ENCODE results near the gene CARD10. TPM values are rescaled to one million over a fixed set of nuclear protein-coding genes. Genes with fewer than 3 reads are reported as not detected.

The CARD10 gene
- total RNA-seq, 2 experiments from 2014 or later = 0.09 to 0.18 TPM

- intact Hi-C loops (cut with micrococcal nuclease) = no loop called here
- Mint-ChIP-seq H3K4me3 (no peak overlapping the region), H3K27me3 (no peaks in the 10 kb centered on the region), H3K27ac (no peak overlapping the region), H3K36me3 (ENCODE audit: low read depth) (no peaks in the 10 kb centered on the region), H3K9me3 (no peaks in the 10 kb centered on the region), H3K4me1 (ENCODE audit: low read depth) (peaks cover 40% of the 10 kb centered on the region)
- DNase-seq (no peak), ATAC-seq (no peak)
- ChIA-PET POLR2A (no interaction called here), CTCF (interaction anchor here (0.8 to 2.5 kb wide), 7 partner anchors 14 to 187 kb away, joined by 3 to 7 read pairs (median 3); no protein-coding TSS in a partner anchor)
- TF ChIP-seq, protein P1, sequence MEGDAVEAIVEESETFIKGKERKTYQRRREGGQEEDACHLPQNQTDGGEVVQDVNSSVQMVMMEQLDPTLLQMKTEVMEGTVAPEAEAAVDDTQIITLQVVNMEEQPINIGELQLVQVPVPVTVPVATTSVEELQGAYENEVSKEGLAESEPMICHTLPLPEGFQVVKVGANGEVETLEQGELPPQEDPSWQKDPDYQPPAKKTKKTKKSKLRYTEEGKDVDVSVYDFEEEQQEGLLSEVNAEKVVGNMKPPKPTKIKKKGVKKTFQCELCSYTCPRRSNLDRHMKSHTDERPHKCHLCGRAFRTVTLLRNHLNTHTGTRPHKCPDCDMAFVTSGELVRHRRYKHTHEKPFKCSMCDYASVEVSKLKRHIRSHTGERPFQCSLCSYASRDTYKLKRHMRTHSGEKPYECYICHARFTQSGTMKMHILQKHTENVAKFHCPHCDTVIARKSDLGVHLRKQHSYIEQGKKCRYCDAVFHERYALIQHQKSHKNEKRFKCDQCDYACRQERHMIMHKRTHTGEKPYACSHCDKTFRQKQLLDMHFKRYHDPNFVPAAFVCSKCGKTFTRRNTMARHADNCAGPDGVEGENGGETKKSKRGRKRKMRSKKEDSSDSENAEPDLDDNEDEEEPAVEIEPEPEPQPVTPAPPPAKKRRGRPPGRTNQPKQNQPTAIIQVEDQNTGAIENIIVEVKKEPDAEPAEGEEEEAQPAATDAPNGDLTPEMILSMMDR (IDR thresholded peaks at IDR 0.05) = no peak
Observed at GRCh38 chr22:37491559-37492427, 27.4 kb downstream of the CARD10 start.

DNA sequence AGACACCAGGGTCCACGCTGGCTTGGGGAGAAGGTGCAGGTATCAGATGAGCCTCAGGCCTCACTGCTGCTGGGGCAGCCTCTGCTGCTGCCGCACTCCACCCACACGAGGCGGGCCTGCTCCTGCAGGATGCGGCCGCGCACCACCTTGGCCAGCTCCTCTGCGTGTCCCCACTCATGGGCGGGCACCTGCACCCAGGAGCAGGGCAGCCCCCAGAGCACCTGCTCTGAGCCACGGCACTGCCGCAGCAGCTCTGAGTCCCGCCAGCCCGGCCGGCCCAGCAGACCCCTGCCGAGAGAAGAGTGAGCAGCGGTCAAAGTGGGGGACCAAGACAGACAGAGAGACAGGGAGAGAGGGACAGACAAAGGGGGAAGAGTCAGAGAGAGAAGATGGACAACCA lies 28.1 kb downstream of the CARD10 start:
- CTCF ChIA-PET = interaction anchor here (1.0 kb wide), 2 partner anchors 19 to 70 kb away, joined by 3 to 4 read pairs; no protein-coding TSS in a partner anchor
- DNase-seq (no peak), ATAC-seq (no peak)
- no peaks in the 10 kb centered on the region for H3K27me3 Mint-ChIP-seq
- TF ChIP-seq, protein P1 (IDR thresholded peaks at IDR 0.05) = no peak
- no peaks in the 10 kb centered on the region for H3K36me3 Mint-ChIP-seq (ENCODE audit: low read depth)
- H3K9me3 Mint-ChIP-seq = no peaks in the 10 kb centered on the region
- H3K4me1 Mint-ChIP-seq (ENCODE audit: low read depth) = peaks cover 45% of the 10 kb centered on the region
- intact Hi-C loops (cut with micrococcal nuclease) = no loop called here
- POLR2A ChIA-PET = no interaction called here
- H3K27ac Mint-ChIP-seq = no peak overlapping the region
- no peak overlapping the region for H3K4me3 Mint-ChIP-seq

GRCh38 chr22:37489983-37490382 lies 29.2 kb downstream of the CARD10 start:
- TF ChIP-seq, protein P1 (IDR thresholded peaks at IDR 0.05) = no peak
- H3K4me3 Mint-ChIP-seq = no peak overlapping the region
- H3K27me3 Mint-ChIP-seq = no peaks in the 10 kb centered on the region
- DNase-seq (no peak), ATAC-seq (no peak)
- H3K36me3 Mint-ChIP-seq (ENCODE audit: low read depth) = peaks cover 4% of the 10 kb centered on the region
- no peaks in the 10 kb centered on the region for H3K9me3 Mint-ChIP-seq
- ChIA-PET CTCF (interaction anchor here (1.0 to 2.0 kb wide), 3 partner anchors 8 to 17 kb away, joined by 3 to 9 read pairs (median 7); no protein-coding TSS in a partner anchor), POLR2A (no interaction called here)
- H3K4me1 Mint-ChIP-seq (ENCODE audit: low read depth) = peaks cover 45% of the 10 kb centered on the region
- intact Hi-C loops (cut with micrococcal nuclease) = no loop called here
- H3K27ac Mint-ChIP-seq = no peak overlapping the region

- H3K4me3 Mint-ChIP-seq = no peak overlapping the region
- peaks cover 45% of the 10 kb centered on the region for H3K4me1 Mint-ChIP-seq (ENCODE audit: low read depth)
- intact Hi-C loops (cut with micrococcal nuclease) = no loop called here
- TF ChIP-seq, protein P1 (IDR thresholded peaks at IDR 0.05) = no peak
- POLR2A ChIA-PET = no interaction called here
- CTCF ChIA-PET = interaction anchor here (1.1 to 2.0 kb wide), 3 partner anchors 10 to 82 kb away, joined by 3 to 9 read pairs (median 7); no protein-coding TSS in a partner anchor
- peaks cover 17% of the 10 kb centered on the region for H3K36me3 Mint-ChIP-seq (ENCODE audit: low read depth)
- ATAC-seq (no peak), DNase-seq (no peak)
- H3K27ac Mint-ChIP-seq = peak overlapping the region; percentile 74
- H3K9me3 Mint-ChIP-seq = no peaks in the 10 kb centered on the region
- no peaks in the 10 kb centered on the region for H3K27me3 Mint-ChIP-seq
Observed at GRCh38 chr22:37488337-37489135, 30.7 kb downstream of the CARD10 start.

All from activated CD8-positive, alpha-beta T cell treated with anti-CD3 and anti-CD28 coated beads for 36 hours (primary cell).